H54 (cell line): ENCODE measurements around the gene ASIC2.

ENCODE experiments used
- DNase-seq: peaks from one replicate; pipeline ENCODE4 v3.0.0; 2011; ENCODE audit warnings: low spot score, mixed read lengths; ENCODE audit not compliant: insufficient read length
- FAIRE-seq: peaks from 3 replicates; lab custom pipeline; 2011; peaks lifted over from hg19 to GRCh38; lab: Jason Lieb, UNC
- POLR2A ChIP-seq: IDR thresholded peaks from 2 replicates; pipeline ENCODE4 v1.6.1; 2011; ENCODE audit warnings: low read depth, mild to moderate bottlenecking, low read length

The ASIC2 gene

GRCh38 chr17:33125552-33125950 lies 167.5 kb downstream of the ASIC2 start:
- FAIRE-seq: no peak
- TF ChIP-seq POLR2A: no peak
- DNase-seq: no peak

- DNase-seq (no peak), FAIRE-seq (no peak)
- TF ChIP-seq POLR2A: no peak
Measured at GRCh38 chr17:33124871-33125551, 168.1 kb downstream of the ASIC2 start.

- DNase-seq: no peak
- no peak for TF ChIP-seq POLR2A
- no peak for FAIRE-seq
Measured at GRCh38 chr17:33124185-33124584, 168.9 kb downstream of the ASIC2 start.

- FAIRE-seq (no peak), DNase-seq (no peak)
- TF ChIP-seq POLR2A: no peak
Measured at GRCh38 chr17:33121756-33122155, 171.3 kb downstream of the ASIC2 start.

- no peak for TF ChIP-seq POLR2A
- no peak for FAIRE-seq
- no peak for DNase-seq
Measured at GRCh38 chr17:33121272-33121671, 171.8 kb downstream of the ASIC2 start.

GRCh38 chr17:33120103-33120502 lies 173.0 kb downstream of the ASIC2 start:
- DNase-seq (no peak), FAIRE-seq (no peak)

GRCh38 chr17:33118391-33119075 lies 174.6 kb downstream of the ASIC2 start:
- DNase-seq (no peak), FAIRE-seq (no peak)
- TF ChIP-seq POLR2A: no peak

More at GRCh38 chr17:33120103-33120502, 173.0 kb downstream of the ASIC2 start:
- TF ChIP-seq POLR2A: no peak

GRCh38 chr17:33116021-33116551 lies 177.0 kb downstream of the ASIC2 start:
- TF ChIP-seq POLR2A: no peak
- no peak for FAIRE-seq

GRCh38 chr17:33115366-33115765 lies 177.7 kb downstream of the ASIC2 start:
- FAIRE-seq: no peak

More at GRCh38 chr17:33116021-33116551, 177.0 kb downstream of the ASIC2 start:
- DNase-seq: no peak

GRCh38 chr17:33113991-33114370 lies 179.1 kb downstream of the ASIC2 start:
- no peak for TF ChIP-seq POLR2A
- no peak for FAIRE-seq
- no peak for DNase-seq

More at GRCh38 chr17:33115366-33115765, 177.7 kb downstream of the ASIC2 start:
- no peak for DNase-seq
- no peak for TF ChIP-seq POLR2A

GRCh38 chr17:33113276-33113990 lies 179.7 kb downstream of the ASIC2 start:
- DNase-seq (no peak), FAIRE-seq (no peak)
- no peak for TF ChIP-seq POLR2A

GRCh38 chr17:33112763-33113162 lies 180.3 kb downstream of the ASIC2 start:
- DNase-seq (no peak), FAIRE-seq (no peak)
- TF ChIP-seq POLR2A: no peak

- no peak for FAIRE-seq
- no peak for TF ChIP-seq POLR2A
- no peak for DNase-seq
Measured at GRCh38 chr17:33109336-33110072, 183.6 kb downstream of the ASIC2 start.

- FAIRE-seq: no peak
Measured at GRCh38 chr17:33106525-33107165, 186.4 kb downstream of the ASIC2 start.

More at GRCh38 chr17:33106525-33107165, 186.4 kb downstream of the ASIC2 start:
- TF ChIP-seq POLR2A: no peak
- DNase-seq: no peak
